Activated naive CD4-positive, alpha-beta T cell treated with anti-CD3 and anti-CD28 coated beads, Interleukin-2, amount 50 U/mL, for 24 hours (primary cell): ENCODE results near the gene IFIT1.

Source experiments
- H3K27ac Mint-ChIP-seq: one replicate; pipeline ENCODE4 v1.8.0; 2021; ENCODE audit warnings: mild to moderate bottlenecking, mixed read lengths
- H3K27me3 Mint-ChIP-seq: one replicate; pipeline ENCODE4 v1.8.0; 2021; ENCODE audit warnings: mixed read lengths
- H3K36me3 Mint-ChIP-seq: one replicate; pipeline ENCODE4 v1.8.0; 2021; ENCODE audit warnings: mixed read lengths
- H3K4me1 Mint-ChIP-seq: one replicate; pipeline ENCODE4 v1.8.0; 2021; ENCODE audit warnings: mixed read lengths
- H3K4me3 Mint-ChIP-seq: one replicate; pipeline ENCODE4 v1.8.0; 2021; ENCODE audit warnings: mild to moderate bottlenecking, mixed read lengths
- H3K9me3 Mint-ChIP-seq: one replicate; pipeline ENCODE4 v1.8.0; 2021; ENCODE audit warnings: mixed read lengths

Gene IFIT1

GRCh38 chr10:89357096-89357495, 35.3 kb upstream of the IFIT1 start:
- Mint-ChIP-seq H3K36me3 (peaks cover 4% of the 10 kb centered on the region), H3K9me3 (peaks cover 5% of the 10 kb centered on the region), H3K4me1 (peaks cover 3% of the 10 kb centered on the region), H3K4me3 (no peak overlapping the region), H3K27me3 (no peaks in the 10 kb centered on the region), H3K27ac (no peak overlapping the region)

DNA sequence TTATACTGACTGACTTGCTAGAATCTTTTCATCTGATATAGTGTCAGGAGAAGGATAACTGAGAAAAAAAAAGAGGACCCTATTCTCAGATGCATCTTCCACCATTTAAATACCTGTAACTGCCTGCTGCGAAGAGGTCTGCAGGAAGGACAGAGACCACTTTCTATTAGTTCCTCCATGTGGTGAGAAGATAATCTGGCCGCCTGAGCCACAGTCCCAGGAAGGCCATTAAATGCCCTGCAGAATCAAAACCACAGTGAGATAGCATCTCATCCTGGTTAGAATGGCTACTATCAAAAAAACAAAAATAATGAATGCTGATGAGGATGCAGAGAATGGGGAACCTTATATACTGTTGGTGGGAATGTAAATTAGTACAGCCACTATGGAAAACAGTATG, 34.4 kb upstream of the IFIT1 start:
- Mint-ChIP-seq H3K4me3 (no peak overlapping the region), H3K27ac (no peak overlapping the region), H3K9me3 (peaks cover 5% of the 10 kb centered on the region), H3K27me3 (no peaks in the 10 kb centered on the region), H3K36me3 (peaks cover 4% of the 10 kb centered on the region), H3K4me1 (peaks cover 7% of the 10 kb centered on the region)

- no peaks in the 10 kb centered on the region for H3K27me3 Mint-ChIP-seq
- no peaks in the 10 kb centered on the region for H3K9me3 Mint-ChIP-seq
- H3K36me3 Mint-ChIP-seq: no peaks in the 10 kb centered on the region
- H3K4me3 Mint-ChIP-seq: no peak overlapping the region
- H3K27ac Mint-ChIP-seq: no peak overlapping the region
- H3K4me1 Mint-ChIP-seq: peaks cover 24% of the 10 kb centered on the region
These were observed 32.3 kb upstream of the IFIT1 start for GRCh38 chr10:89360157-89360556.

- no peaks in the 10 kb centered on the region for H3K9me3 Mint-ChIP-seq
- H3K36me3 Mint-ChIP-seq: no peaks in the 10 kb centered on the region
- peaks cover 32% of the 10 kb centered on the region for H3K4me1 Mint-ChIP-seq
- no peak overlapping the region for H3K27ac Mint-ChIP-seq
- H3K27me3 Mint-ChIP-seq: no peaks in the 10 kb centered on the region
- H3K4me3 Mint-ChIP-seq: no peak overlapping the region
These were observed 29.5 kb upstream of the IFIT1 start for GRCh38 chr10:89362929-89363328.

DNA sequence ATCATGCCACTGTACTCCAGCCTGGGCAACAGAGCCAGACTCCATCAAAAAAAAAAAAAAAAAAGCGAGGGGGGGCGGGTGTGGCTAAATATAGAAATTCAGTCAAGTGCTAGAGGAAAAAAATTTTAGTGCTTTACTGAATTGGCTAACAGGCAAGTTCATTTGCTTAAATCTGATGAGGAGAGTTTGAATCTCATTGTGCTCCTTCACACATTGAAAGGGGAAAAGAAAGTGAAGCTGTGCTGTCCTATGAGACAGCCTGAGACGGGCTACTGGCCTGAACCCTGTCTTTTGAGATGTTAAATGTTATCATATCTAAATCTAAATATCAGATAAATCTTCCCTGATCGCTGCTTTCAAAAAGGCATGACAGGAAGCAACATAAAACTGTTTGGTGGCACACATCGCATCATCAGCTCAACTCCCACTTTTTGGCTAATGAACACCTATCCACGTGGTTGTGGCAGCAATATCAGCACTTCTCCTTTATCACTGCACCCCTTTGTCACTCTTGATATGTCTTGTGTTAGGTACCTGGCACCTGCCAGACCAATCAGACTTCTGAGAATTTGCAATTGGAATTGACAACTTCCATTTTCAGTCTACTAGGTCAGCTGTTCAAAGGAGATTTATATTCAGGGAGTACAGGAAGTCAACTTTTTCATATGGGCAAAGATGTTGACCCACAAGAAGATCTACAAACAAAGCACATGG, 28.5 kb upstream of the IFIT1 start:
- Mint-ChIP-seq H3K4me3 (no peak overlapping the region), H3K27me3 (no peaks in the 10 kb centered on the region), H3K4me1 (peaks cover 38% of the 10 kb centered on the region), H3K36me3 (no peaks in the 10 kb centered on the region), H3K27ac (no peak overlapping the region), H3K9me3 (no peaks in the 10 kb centered on the region)

DNA sequence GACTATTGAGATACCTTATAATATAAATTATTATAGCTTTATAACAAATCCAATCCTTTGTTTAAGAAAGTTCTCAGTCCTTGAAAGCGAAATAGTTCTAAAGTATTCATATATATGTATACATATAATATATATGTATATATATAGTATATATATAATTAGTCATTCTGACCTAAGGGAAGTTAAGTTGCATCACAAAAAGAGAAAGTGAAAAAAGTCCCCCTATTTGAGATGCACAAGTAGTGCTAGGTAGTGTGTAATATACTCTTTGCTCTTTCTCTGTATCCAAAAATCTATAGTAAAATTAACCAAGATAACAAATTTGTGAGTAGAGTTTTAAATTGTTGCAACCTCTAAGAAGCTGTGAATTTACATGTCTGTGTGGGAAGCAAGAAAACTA, 27.9 kb upstream of the IFIT1 start:
- Mint-ChIP-seq H3K4me1 (peaks cover 44% of the 10 kb centered on the region), H3K27me3 (no peaks in the 10 kb centered on the region), H3K4me3 (no peak overlapping the region), H3K9me3 (no peaks in the 10 kb centered on the region), H3K36me3 (no peaks in the 10 kb centered on the region), H3K27ac (no peak overlapping the region)

DNA sequence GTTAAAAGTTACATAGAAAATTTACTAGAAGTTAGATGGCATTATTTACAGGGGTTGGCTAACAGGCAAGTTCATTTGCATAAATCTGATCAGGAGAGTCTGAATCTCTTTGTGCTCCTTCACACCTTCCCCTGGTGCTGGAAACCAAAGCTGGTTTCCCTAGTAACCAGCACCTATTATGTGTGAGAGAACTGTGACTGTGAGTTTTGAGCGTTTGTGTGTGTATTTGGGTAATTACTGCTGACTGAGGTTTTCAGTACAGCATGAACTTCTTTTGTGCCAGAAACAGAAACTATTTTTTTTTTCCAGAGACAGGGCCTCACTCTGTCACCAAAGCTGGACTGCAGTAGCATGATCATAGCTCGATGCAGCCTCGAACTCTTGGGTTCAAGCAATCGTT, 24.9 kb upstream of the IFIT1 start:
- H3K4me3 Mint-ChIP-seq: no peak overlapping the region
- H3K36me3 Mint-ChIP-seq: no peaks in the 10 kb centered on the region
- peaks cover 44% of the 10 kb centered on the region for H3K4me1 Mint-ChIP-seq
- H3K27ac Mint-ChIP-seq: no peak overlapping the region
- no peaks in the 10 kb centered on the region for H3K27me3 Mint-ChIP-seq
- no peaks in the 10 kb centered on the region for H3K9me3 Mint-ChIP-seq

DNA sequence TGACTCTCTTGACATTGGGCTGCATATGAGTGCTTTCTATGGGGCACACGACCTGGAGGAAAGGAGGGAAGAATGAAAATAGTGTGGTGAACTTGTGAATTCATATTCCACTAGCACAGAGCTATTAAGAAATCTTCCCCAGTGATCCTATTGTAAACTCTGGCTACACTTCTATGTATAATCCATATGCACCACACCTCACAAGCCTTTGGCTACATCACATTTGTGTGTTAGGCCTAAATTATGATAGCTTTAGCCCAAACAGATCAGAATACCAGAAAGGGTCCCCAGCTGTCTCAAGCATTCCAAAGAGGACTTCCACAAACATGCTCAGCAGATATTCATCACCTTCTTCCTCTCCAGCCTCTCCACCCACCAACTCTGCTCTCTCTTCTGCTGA, 24.3 kb upstream of the IFIT1 start:
- Mint-ChIP-seq H3K36me3 (no peaks in the 10 kb centered on the region), H3K9me3 (no peaks in the 10 kb centered on the region), H3K4me1 (peaks cover 38% of the 10 kb centered on the region), H3K27me3 (no peaks in the 10 kb centered on the region), H3K27ac (no peak overlapping the region), H3K4me3 (no peak overlapping the region)

- no peaks in the 10 kb centered on the region for H3K36me3 Mint-ChIP-seq
- H3K27me3 Mint-ChIP-seq: no peaks in the 10 kb centered on the region
- H3K9me3 Mint-ChIP-seq: no peaks in the 10 kb centered on the region
- no peak overlapping the region for H3K4me3 Mint-ChIP-seq
- no peak overlapping the region for H3K27ac Mint-ChIP-seq
- peaks cover 30% of the 10 kb centered on the region for H3K4me1 Mint-ChIP-seq
These were observed 23.0 kb upstream of the IFIT1 start for GRCh38 chr10:89369156-89370105.

GRCh38 chr10:89371079-89371478, 21.3 kb upstream of the IFIT1 start:
- no peaks in the 10 kb centered on the region for H3K27me3 Mint-ChIP-seq
- no peak overlapping the region for H3K4me3 Mint-ChIP-seq
- no peak overlapping the region for H3K27ac Mint-ChIP-seq

DNA sequence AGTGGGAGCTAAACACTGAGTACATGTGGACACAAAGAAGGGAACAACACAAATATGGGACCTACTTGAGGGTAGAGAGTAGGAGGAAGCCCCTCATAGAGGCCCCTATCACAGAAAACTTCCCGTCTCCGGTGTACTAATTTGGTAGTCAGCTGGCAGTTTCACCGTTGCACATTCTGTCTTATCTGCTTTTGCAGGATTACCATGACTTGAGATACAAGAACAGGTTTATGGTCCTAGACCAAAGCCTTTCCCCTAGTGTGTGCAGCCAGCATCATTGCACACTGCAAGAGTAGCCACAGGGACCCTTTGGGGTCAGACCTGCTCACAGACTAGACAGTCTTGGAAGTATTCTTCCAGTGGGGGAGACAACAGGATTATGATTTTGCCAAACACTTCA, 20.4 kb upstream of the IFIT1 start:
- Mint-ChIP-seq H3K9me3 (no peaks in the 10 kb centered on the region), H3K27me3 (no peaks in the 10 kb centered on the region), H3K4me3 (no peak overlapping the region), H3K36me3 (no peaks in the 10 kb centered on the region), H3K4me1 (peaks cover 22% of the 10 kb centered on the region), H3K27ac (no peak overlapping the region)

More at GRCh38 chr10:89371079-89371478, 21.3 kb upstream of the IFIT1 start:
- no peaks in the 10 kb centered on the region for H3K36me3 Mint-ChIP-seq
- no peaks in the 10 kb centered on the region for H3K9me3 Mint-ChIP-seq
- H3K4me1 Mint-ChIP-seq: peaks cover 22% of the 10 kb centered on the region

- Mint-ChIP-seq H3K9me3 (no peaks in the 10 kb centered on the region), H3K27ac (no peak overlapping the region), H3K4me1 (peaks cover 6% of the 10 kb centered on the region), H3K27me3 (no peaks in the 10 kb centered on the region), H3K4me3 (no peak overlapping the region), H3K36me3 (no peaks in the 10 kb centered on the region)
These were observed 18.3 kb upstream of the IFIT1 start for GRCh38 chr10:89373916-89374711.

DNA sequence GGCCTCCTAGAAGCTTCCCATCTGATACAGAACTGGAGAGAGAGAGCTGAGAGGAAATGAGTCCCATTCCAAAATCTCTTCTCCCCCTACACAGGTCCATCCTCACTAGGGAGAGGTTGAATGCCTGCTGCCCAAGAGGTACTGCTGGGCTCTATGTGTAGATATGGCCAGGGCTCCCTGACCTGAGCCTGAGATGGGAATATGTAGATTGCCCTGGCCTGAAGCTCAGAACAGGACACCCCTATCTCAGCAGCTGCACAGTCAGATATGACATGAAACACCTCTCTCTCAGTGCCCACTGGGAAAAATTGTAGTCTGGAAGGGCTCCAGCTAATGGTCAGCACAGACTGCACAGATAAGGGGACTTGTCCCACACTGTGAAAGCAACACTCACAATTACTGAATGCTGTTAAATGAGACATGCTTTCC, 17.7 kb upstream of the IFIT1 start:
- Mint-ChIP-seq H3K36me3 (no peaks in the 10 kb centered on the region), H3K4me1 (peaks cover under 1% of the 10 kb centered on the region), H3K27ac (no peak overlapping the region), H3K9me3 (no peaks in the 10 kb centered on the region), H3K4me3 (no peak overlapping the region), H3K27me3 (no peaks in the 10 kb centered on the region)

- no peaks in the 10 kb centered on the region for H3K4me1 Mint-ChIP-seq
- H3K27me3 Mint-ChIP-seq: no peaks in the 10 kb centered on the region
- H3K4me3 Mint-ChIP-seq: no peak within 1 kb of the TSS
- no peaks in the 10 kb centered on the region for H3K36me3 Mint-ChIP-seq
- no peak within 1 kb of the TSS for H3K27ac Mint-ChIP-seq
- H3K9me3 Mint-ChIP-seq: no peaks in the 10 kb centered on the region
These were observed 14.5 kb upstream of the IFIT1 start, which contains the start of gene IFIT1B for GRCh38 chr10:89377705-89378637. Gene IFIT1B, plus strand, starts transcription at chr10:89378056. Its CDS starts 80 bp downstream, at chr10:89378136.

GRCh38 chr10:89379103-89379502, 13.3 kb upstream of the IFIT1 start:
- no peaks in the 10 kb centered on the region for H3K4me1 Mint-ChIP-seq
- no peaks in the 10 kb centered on the region for H3K9me3 Mint-ChIP-seq
- no peak overlapping the region for H3K4me3 Mint-ChIP-seq
- H3K27me3 Mint-ChIP-seq: no peaks in the 10 kb centered on the region
- H3K27ac Mint-ChIP-seq: no peak overlapping the region
- no peaks in the 10 kb centered on the region for H3K36me3 Mint-ChIP-seq
